HG03432 (cell line): ENCODE results near the gene CHD5.

Experiments
- ATAC-seq: cut with Tn5 transposase; IDR thresholded peaks from one replicate; pipeline ENCODE4 v1.9.1; 2021; ENCODE audit warnings: mild to moderate bottlenecking, moderate library complexity; ENCODE audit not compliant: unreplicated experiment

CHD5 gene

GRCh38 chr1:6101826-6102531 lies 78.1 kb downstream of the CHD5 start:
- no peak for ATAC-seq

- no peak for ATAC-seq
These were observed 79.0 kb downstream of the CHD5 start for GRCh38 chr1:6100861-6101783.

- ATAC-seq, result no peak
These were observed 80.0 kb downstream of the CHD5 start for GRCh38 chr1:6099787-6100765.

GRCh38 chr1:6099297-6099696 lies 80.8 kb downstream of the CHD5 start:
- no peak for ATAC-seq

GRCh38 chr1:6098303-6099215 lies 81.6 kb downstream of the CHD5 start:
- no peak for ATAC-seq

- no peak for ATAC-seq
These were observed 82.3 kb downstream of the CHD5 start for GRCh38 chr1:6097824-6098223.

DNA sequence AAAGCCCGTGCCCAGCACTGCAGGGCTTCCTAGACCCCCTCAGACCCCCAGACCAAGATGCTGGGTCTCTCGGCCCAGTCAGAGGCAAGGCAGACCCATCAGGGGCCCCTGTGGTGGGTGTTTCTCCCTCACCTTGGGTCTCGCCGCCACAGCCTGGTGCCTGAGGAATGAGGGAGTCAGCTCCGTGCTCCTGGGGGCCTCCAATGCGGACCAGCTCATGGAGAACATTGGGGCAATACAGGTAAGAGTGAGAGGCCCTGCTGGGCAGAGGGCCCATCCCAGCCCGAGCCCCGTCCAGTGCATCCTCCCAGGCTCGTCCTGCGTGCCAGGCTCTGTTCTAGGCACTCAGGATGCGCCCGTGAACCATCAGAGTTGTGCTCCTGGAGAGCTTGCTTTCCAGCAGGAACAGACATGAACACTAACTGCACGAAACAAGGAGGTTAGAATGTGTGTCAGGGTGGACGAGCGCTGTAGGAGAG lies 83.0 kb downstream of the CHD5 start:
- no peak for ATAC-seq

GRCh38 chr1:6096243-6097116 lies 83.6 kb downstream of the CHD5 start:
- no peak for ATAC-seq

- no peak for ATAC-seq
These were observed 84.4 kb downstream of the CHD5 start for GRCh38 chr1:6095511-6096242.

DNA sequence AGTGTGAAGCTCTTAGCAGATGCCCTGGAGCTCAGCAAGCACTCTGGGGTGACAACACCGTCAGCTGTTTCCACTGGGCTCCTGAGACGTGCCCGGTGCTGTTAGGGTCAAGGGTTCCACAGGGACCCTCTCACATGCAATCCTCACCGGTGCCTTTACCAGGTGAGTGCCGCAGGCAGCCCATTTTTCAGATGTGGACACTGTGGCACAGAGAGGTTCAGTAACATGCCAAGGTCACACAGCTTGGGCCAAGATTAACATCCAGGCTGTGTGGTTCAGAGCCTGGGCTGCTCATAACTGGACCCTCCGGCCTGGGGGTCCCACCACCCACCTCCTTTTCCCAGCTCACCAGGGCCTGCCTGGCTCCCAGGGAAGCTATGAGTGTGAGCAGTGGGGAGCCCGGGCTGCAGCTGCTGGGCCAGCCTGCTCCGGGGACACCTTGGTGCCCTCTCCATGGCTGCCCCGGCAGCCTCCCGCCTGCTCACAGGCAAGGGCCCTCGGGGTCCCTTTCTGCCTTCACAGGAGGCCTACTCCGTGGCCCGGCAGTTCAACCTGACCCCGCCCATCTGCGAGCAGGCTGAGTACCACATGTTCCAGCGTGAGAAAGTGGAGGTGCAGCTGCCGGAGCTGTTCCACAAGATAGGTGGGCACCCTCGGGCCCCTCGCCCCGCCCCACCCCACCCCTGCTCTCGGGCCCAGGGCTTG lies 85.2 kb downstream of the CHD5 start:
- no peak for ATAC-seq

- no peak for ATAC-seq
These were observed 85.9 kb downstream of the CHD5 start for GRCh38 chr1:6094246-6094645.

DNA sequence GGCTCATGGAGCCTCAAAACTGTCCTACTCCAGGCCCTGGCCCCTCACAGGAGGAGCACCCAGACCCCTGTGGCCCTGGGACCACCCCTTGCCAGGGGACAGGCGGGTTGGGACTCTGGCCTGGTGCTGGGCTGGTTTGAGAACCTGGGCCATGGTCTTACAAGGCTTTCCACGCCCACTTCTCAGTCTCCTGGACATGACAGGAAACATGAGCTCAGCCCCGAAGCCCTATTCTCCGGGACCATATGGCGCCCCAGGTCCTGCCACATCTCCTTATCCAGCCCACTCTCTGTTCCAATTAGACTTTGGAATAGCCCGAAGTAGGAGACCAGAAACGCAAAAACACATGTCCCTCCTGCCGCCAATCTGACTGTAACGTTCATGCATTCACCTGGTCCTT lies 86.5 kb downstream of the CHD5 start:
- no peak for ATAC-seq

- no peak for ATAC-seq
These were observed 87.0 kb downstream of the CHD5 start for GRCh38 chr1:6093071-6093470.

DNA sequence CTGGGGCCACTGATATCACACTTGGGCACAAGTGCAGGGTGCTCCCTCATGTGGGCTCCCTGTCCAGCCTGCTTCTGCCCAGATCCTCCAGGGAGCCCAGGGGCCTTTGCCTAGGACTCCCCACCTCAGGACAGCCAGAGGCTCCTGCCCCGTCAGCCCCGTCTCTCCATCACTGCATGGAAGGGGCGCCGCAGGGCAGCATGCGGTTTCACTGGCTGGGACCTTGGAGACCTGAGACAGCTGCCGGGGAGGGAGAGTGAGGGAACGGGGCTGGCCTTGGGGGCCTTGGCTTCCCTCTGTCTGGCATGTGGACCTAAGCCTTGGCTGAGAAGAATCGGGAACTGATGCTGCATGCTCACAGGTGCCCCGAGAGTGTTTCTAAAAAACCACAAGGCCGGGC lies 87.9 kb downstream of the CHD5 start:
- no peak for ATAC-seq

- ATAC-seq, result no peak
These were observed 88.4 kb downstream of the CHD5 start for GRCh38 chr1:6091823-6092109.

- no peak for ATAC-seq
These were observed 88.9 kb downstream of the CHD5 start for GRCh38 chr1:6090996-6091822.

GRCh38 chr1:6090288-6090687 lies 89.8 kb downstream of the CHD5 start:
- no peak for ATAC-seq
